DND-41 (cell line): ENCODE data around the gene VHLL.

ENCODE experiments used
- ATAC-seq: fragments of 200-7000 bp; cut with Tn5 transposase; 3 replicates; pipeline ENCODE4 v1.9.1; 2021; ENCODE audit warnings: low read depth; ENCODE audit not compliant: insufficient read depth
- DNase-seq: peaks from one replicate; pipeline ENCODE4 v3.0.0-alpha.2; 2020
- H2AFZ ChIP-seq: 2 replicates; pipeline ENCODE4 v1.6.0; 2012; ENCODE audit warnings: low read depth, low read length
- H3K27ac ChIP-seq: 2 replicates; pipeline ENCODE4 v1.5.1; 2012; ENCODE audit warnings: low read length, inconsistent platforms
- H3K27me3 ChIP-seq: fragments of 200-600 bp; sonication (generic); 2 replicates; pipeline ENCODE4 v1.6.0; 2012; ENCODE audit warnings: low read length, mild to moderate bottlenecking, inconsistent platforms; ENCODE audit not compliant: insufficient read depth, poor library complexity
- H3K36me3 ChIP-seq: 2 replicates; pipeline ENCODE4 v1.5.1; 2012; ENCODE audit warnings: low read length, inconsistent platforms; ENCODE audit not compliant: insufficient read depth
- H3K4me1 ChIP-seq: 2 replicates; pipeline ENCODE4 v1.5.1; 2012; ENCODE audit warnings: mild to moderate bottlenecking, low read length; ENCODE audit not compliant: insufficient read depth
- H3K4me2 ChIP-seq: 2 replicates; pipeline ENCODE4 v1.6.0; 2012; ENCODE audit warnings: mild to moderate bottlenecking, moderate library complexity, low read length, inconsistent platforms; ENCODE audit not compliant: insufficient read depth
- H3K4me3 ChIP-seq, 2 experiments: fragments of 200-600 bp in 1 of 2; shearing (Covaris generic) in 1 of 2; 2 replicates each; pipeline ENCODE4 v1.5.1; 2012 to 2016; ENCODE audit warnings: inconsistent platforms in 2 of 2, low read length in 2 of 2, mild to moderate bottlenecking in 2 of 2, low read depth in 1 of 2, moderate library complexity in 1 of 2
- H3K79me2 ChIP-seq: 2 replicates; pipeline ENCODE4 v1.6.0; 2012; ENCODE audit warnings: low read length, inconsistent platforms; ENCODE audit not compliant: insufficient read depth
- H3K9ac ChIP-seq: 2 replicates; pipeline ENCODE4 v1.6.0; 2012; ENCODE audit warnings: low read depth, mild to moderate bottlenecking, inconsistent platforms, low read length, moderate library complexity
- H3K9me3 ChIP-seq: 2 replicates; pipeline ENCODE4 v1.5.1; 2012; ENCODE audit warnings: low read length, moderate library complexity, mild to moderate bottlenecking, inconsistent platforms; ENCODE audit not compliant: insufficient read depth, severe bottlenecking
- H4K20me1 ChIP-seq: 2 replicates; pipeline ENCODE4 v1.6.0; 2012; ENCODE audit warnings: low read length; ENCODE audit not compliant: insufficient read depth
- CTCF ChIP-seq: IDR thresholded peaks from 2 replicates; pipeline ENCODE4 v1.5.1; 2012; ENCODE audit warnings: borderline replicate concordance, low read length, moderate library complexity, mild to moderate bottlenecking; ENCODE audit not compliant: poor library complexity, severe bottlenecking; ENCODE audit errors: extremely low read depth
- EZH2 ChIP-seq: IDR thresholded peaks from 3 replicates; pipeline ENCODE4 v1.6.1; 2012; ENCODE audit warnings: borderline replicate concordance, low read depth, mild to moderate bottlenecking, moderate library complexity, low read length, inconsistent platforms; ENCODE audit not compliant: severe bottlenecking

VHLL gene

GRCh38 chr1:156258859-156259258 is 40.2 kb downstream of the VHLL start:
- no peaks in the 10 kb centered on the region for H3K27me3 ChIP-seq
- no peak overlapping the region for H3K27ac ChIP-seq
- no peak overlapping the region for H3K4me3 ChIP-seq
- H3K9ac ChIP-seq, result no peak overlapping the region
- ATAC-seq (no peak), DNase-seq (no peak)
- H4K20me1 ChIP-seq, result peaks cover 3% of the 10 kb centered on the region; the same call in 1 of the 2 replicates
- no peaks in the 10 kb centered on the region for H3K9me3 ChIP-seq
- no peaks in the 10 kb centered on the region for H3K4me1 ChIP-seq
- H2AFZ ChIP-seq, result no peak overlapping the region
- H3K4me2 ChIP-seq, result no peak overlapping the region
- TF ChIP-seq EZH2 (no peak), CTCF (no peak)
- H3K36me3 ChIP-seq, result peaks cover 88% of the 10 kb centered on the region
- H3K79me2 ChIP-seq, result no peaks in the 10 kb centered on the region

GRCh38 chr1:156257711-156258110 is 41.4 kb downstream of the VHLL start:
- H3K4me3 ChIP-seq, result no peak overlapping the region
- H3K79me2 ChIP-seq, result no peaks in the 10 kb centered on the region
- ATAC-seq, result no peak
- H3K4me2 ChIP-seq, result no peak overlapping the region
- no peak overlapping the region for H2AFZ ChIP-seq
- peaks cover 3% of the 10 kb centered on the region; the same call in 1 of the 2 replicates for H4K20me1 ChIP-seq
- no peak for DNase-seq
- H3K36me3 ChIP-seq, result peaks cover 88% of the 10 kb centered on the region
- no peak overlapping the region for H3K27ac ChIP-seq
- TF ChIP-seq EZH2 (no peak), CTCF (no peak)
- H3K27me3 ChIP-seq, result no peaks in the 10 kb centered on the region
- no peaks in the 10 kb centered on the region for H3K4me1 ChIP-seq
- no peaks in the 10 kb centered on the region for H3K9me3 ChIP-seq
- no peak overlapping the region for H3K9ac ChIP-seq

- Histone ChIP-seq H3K36me3 (peaks cover 90% of the 10 kb centered on the region), H3K4me3 (no peak overlapping the region), H2AFZ (no peak overlapping the region), H3K9ac (no peak overlapping the region), H3K79me2 (no peaks in the 10 kb centered on the region), H4K20me1 (peaks cover 13% of the 10 kb centered on the region), H3K4me1 (no peaks in the 10 kb centered on the region), H3K9me3 (no peaks in the 10 kb centered on the region), H3K4me2 (no peak overlapping the region), H3K27me3 (no peaks in the 10 kb centered on the region), H3K27ac (no peak overlapping the region)
- ATAC-seq (no peak), DNase-seq (no peak)
- TF ChIP-seq EZH2, result no peak
- no peak for TF ChIP-seq CTCF
Observed at GRCh38 chr1:156253634-156254033, 45.5 kb downstream of the VHLL start.

- no peak for ATAC-seq
- Histone ChIP-seq H3K4me1 (no peaks in the 10 kb centered on the region), H3K4me3 (no peak overlapping the region), H2AFZ (no peak overlapping the region), H4K20me1 (peaks cover 16% of the 10 kb centered on the region), H3K9me3 (no peaks in the 10 kb centered on the region), H3K4me2 (no peak overlapping the region), H3K9ac (no peak overlapping the region), H3K27me3 (no peaks in the 10 kb centered on the region), H3K79me2 (no peaks in the 10 kb centered on the region), H3K27ac (no peak overlapping the region), H3K36me3 (peaks cover 71% of the 10 kb centered on the region)
- no peak for DNase-seq
- TF ChIP-seq CTCF (no peak), EZH2 (no peak)
Observed at GRCh38 chr1:156251527-156251926, 47.6 kb downstream of the VHLL start.
